Gastroesophageal sphincter (tissue), 4 donors: ENCODE data around the gene KIAA0825. TPM values are rescaled to one million over a fixed set of nuclear protein-coding genes. Genes with fewer than 3 reads are reported as not detected.
"Not testable (repeated sequence)": the region's sequence is repeated elsewhere in the genome, so short reads cannot be mapped to it uniquely, and the experiment has no call there.

Experiments used
- ATAC-seq: fragments of 150-250 bp; one replicate; pipeline ENCODE4 v1.9.1; 2016; ENCODE audit warnings: mild to moderate bottlenecking, moderate library complexity
- H3K27ac ChIP-seq, 4 donors: fragments of 200-600 bp; sonication (generic) in 3 of 4; 1 replicate in 3 of 4; 2 replicates in 1 of 4; pipeline ENCODE4 v1.5.1; 2016 to 2019
- H3K27me3 ChIP-seq: fragments of 200-600 bp; sonication (generic); one replicate; pipeline ENCODE4 v1.5.1; 2019
- H3K36me3 ChIP-seq, 2 donors: fragments of 200-600 bp; sonication (generic); one replicate each; pipeline ENCODE4 v1.5.1; 2019; ENCODE audit warnings: control low read depth in 1 of 2
- H3K4me1 ChIP-seq, 3 donors: fragments of 200-600 bp; sonication (generic); 1 replicate in 2 of 3; 2 replicates in 1 of 3; pipeline ENCODE4 v1.5.1; 2016 to 2019; ENCODE audit warnings: control low read depth in 2 of 3
- H3K4me3 ChIP-seq, 2 donors: fragments of 200-600 bp; sonication (generic); one replicate each; pipeline ENCODE4 v1.5.1; 2019; ENCODE audit warnings: mild to moderate bottlenecking in 1 of 2, moderate library complexity in 1 of 2
- H3K9me3 ChIP-seq, 3 donors: fragments of 200-600 bp; sonication (generic); one replicate each; pipeline ENCODE4 v1.5.1; 2017 to 2019; ENCODE audit warnings: control low read depth in 2 of 3
- CTCF ChIP-seq, 4 experiments: fragments of 200-600 bp in 2 of 4; fragments of 450-650 bp in 2 of 4; sonication (generic) in 1 of 4; IDR thresholded peaks; one replicate each; pipeline ENCODE4 v1.5.1; 2017 to 2019; ENCODE audit warnings: antibody characterized with exemption in 4 of 4, mild to moderate bottlenecking in 2 of 4, moderate library complexity in 2 of 4
- EP300 ChIP-seq: sonication (generic); formaldehyde crosslinking; IDR thresholded peaks from one replicate; pipeline ENCODE4 v1.6.1; 2017; ENCODE audit warnings: antibody characterized with exemption, mild to moderate bottlenecking
- POLR2A ChIP-seq, 2 donors: fragments of 450-650 bp; IDR thresholded peaks; one replicate each; pipeline ENCODE4 v1.6.1; 2017; ENCODE audit warnings: antibody characterized with exemption in 2 of 2, mild to moderate bottlenecking in 2 of 2, moderate library complexity in 1 of 2
- POLR2AphosphoS5 ChIP-seq: sonication (generic); formaldehyde crosslinking; IDR thresholded peaks from one replicate; pipeline ENCODE4 v1.6.1; 2017; ENCODE audit warnings: antibody characterized with exemption
- WGBS, 2 donors: methylation state at CpG; one replicate each; pipeline ENCODE4 v1.1.5; 2018; ENCODE audit warnings: low coverage in 1 of 2; 5-methylcytosine and 5-hydroxymethylcytosine counted together
- total RNA-seq, 4 donors: library from RNA; depleted of rRNA; stranded (reverse); fragments of >200 nt; gene quantifications; one replicate each; pipeline ENCODE4 v1.1.0, GENCODE V29; 2016

Gene KIAA0825
- total RNA-seq, 4 donors from 2014 or later: 3.0 to 7.9 (median 4.8) TPM

GRCh38 chr5:94360382-94361130 is 257.8 kb downstream of the KIAA0825 start:
- H3K27ac ChIP-seq: no peak overlapping the region
- no peaks in the 10 kb centered on the region for H3K4me1 ChIP-seq
- ATAC-seq: no peak
- no peak for TF ChIP-seq POLR2AphosphoS5
- no peak for TF ChIP-seq EP300
- TF ChIP-seq POLR2A (IDR thresholded peaks at IDR 0.05): no peak
- no peak for TF ChIP-seq CTCF (IDR thresholded peaks at IDR 0.05)
- no peak overlapping the region for H3K4me3 ChIP-seq
- H3K27me3 ChIP-seq: no peaks in the 10 kb centered on the region
- H3K9me3 ChIP-seq: no peaks in the 10 kb centered on the region
- WGBS, 2 donors: 88 to 93% methylated on average over 3 to 4 of the region's 4 CpGs
- H3K36me3 ChIP-seq: no peaks in the 10 kb centered on the region

GRCh38 chr5:94359880-94360279 is 258.5 kb downstream of the KIAA0825 start:
- H3K9me3 ChIP-seq: no peaks in the 10 kb centered on the region
- TF ChIP-seq POLR2AphosphoS5: no peak
- TF ChIP-seq POLR2A (IDR thresholded peaks at IDR 0.05): no peak
- TF ChIP-seq CTCF (IDR thresholded peaks at IDR 0.05): no peak
- TF ChIP-seq EP300: no peak
- 81 to 96% methylated on average over 3 of the region's 3 CpGs for WGBS, 2 donors
- H3K4me1 ChIP-seq: no peaks in the 10 kb centered on the region
- H3K36me3 ChIP-seq: no peaks in the 10 kb centered on the region
- no peak overlapping the region for H3K4me3 ChIP-seq
- H3K27ac ChIP-seq: no peak overlapping the region
- ATAC-seq: no peak
- H3K27me3 ChIP-seq: no peaks in the 10 kb centered on the region

GRCh38 chr5:94355811-94356210 is 262.6 kb downstream of the KIAA0825 start:
- no peak overlapping the region for H3K27ac ChIP-seq
- H3K36me3 ChIP-seq: no peaks in the 10 kb centered on the region
- no peak for ATAC-seq
- TF ChIP-seq CTCF (IDR thresholded peaks at IDR 0.05): no peak
- no peak for TF ChIP-seq POLR2AphosphoS5
- no peak for TF ChIP-seq POLR2A (IDR thresholded peaks at IDR 0.05)
- TF ChIP-seq EP300: no peak
- no peaks in the 10 kb centered on the region for H3K27me3 ChIP-seq
- H3K9me3 ChIP-seq: no peaks in the 10 kb centered on the region
- no peaks in the 10 kb centered on the region for H3K4me1 ChIP-seq
- H3K4me3 ChIP-seq: no peak overlapping the region

- not testable (repeated sequence) for ATAC-seq, H3K4me3 ChIP-seq, H3K9me3 ChIP-seq, H3K27ac ChIP-seq, H3K4me1 ChIP-seq, H3K27me3 ChIP-seq, H3K36me3 ChIP-seq
- 59 to 71% methylated on average over 5 of the region's 5 CpGs for WGBS, 2 donors
Observed at GRCh38 chr5:94354837-94355485, 263.4 kb downstream of the KIAA0825 start.

- Histone ChIP-seq H3K27me3 (no peaks in the 10 kb centered on the region), H3K27ac (no peak overlapping the region), H3K4me1 (no peaks in the 10 kb centered on the region), H3K4me3 (no peak overlapping the region), H3K9me3 (peaks cover 0 to 12% (median 0%) of the 10 kb centered on the region in 3 donors), H3K36me3 (no peaks in the 10 kb centered on the region)
- no peak for ATAC-seq
- TF ChIP-seq POLR2A (IDR thresholded peaks at IDR 0.05) (no peak), CTCF (IDR thresholded peaks at IDR 0.05) (no peak)
- WGBS, 2 donors: 70 to 93% methylated on average over 3 to 4 of the region's 4 CpGs
Observed at GRCh38 chr5:94353605-94354004, 264.8 kb downstream of the KIAA0825 start.
